Lower leg skin (tissue), 4 donors: ENCODE data around the gene BUB3. TPM values are rescaled to one million over a fixed set of nuclear protein-coding genes. Genes with fewer than 3 reads are reported as not detected.

Experiments used
- DNase-seq, 2 donors: peaks; one replicate each; pipeline ENCODE4 v3.0.0-alpha.2; 2019; ENCODE audit warnings: low spot score in 2 of 2
- H3K4me3 ChIP-seq: fragments of 200-600 bp; sonication (generic); 2 replicates; pipeline ENCODE4 v1.5.1; 2017; ENCODE audit warnings: mild to moderate bottlenecking, low read depth; ENCODE audit not compliant: poor library complexity, severe bottlenecking
- CTCF ChIP-seq, 3 donors: fragments of 450-650 bp; IDR thresholded peaks; one replicate each; pipeline ENCODE4 v1.5.1; 2016; ENCODE audit warnings: antibody characterized with exemption in 3 of 3, mild to moderate bottlenecking in 3 of 3, moderate library complexity in 2 of 3
- POLR2A ChIP-seq, 2 donors: fragments of 450-650 bp; IDR thresholded peaks; one replicate each; pipeline ENCODE4 v1.6.1; 2016 to 2017; ENCODE audit warnings: antibody characterized with exemption in 2 of 2, mild to moderate bottlenecking in 1 of 2, moderate library complexity in 1 of 2
- WGBS, 2 donors: methylation state at CpG; one replicate each; pipeline ENCODE4 v1.1.5; 2018; 5-methylcytosine and 5-hydroxymethylcytosine counted together
- intact Hi-C: fragments of 100-400 bp; cut with DNase I; formaldehyde crosslinking; loops from one replicate; pipeline ENCODE4 v1.15.0; 2023; ENCODE audit warnings: low total_unique reads
- total RNA-seq, 4 donors: library from RNA; depleted of rRNA; stranded (reverse); fragments of >200 nt; gene quantifications; one replicate each; pipeline ENCODE4 v1.1.0, GENCODE V29; 2016

BUB3 gene
- total RNA-seq, 4 donors from 2014 or later = 75.7 to 125 (median 102) TPM

GRCh38 chr10:123180101-123181090 is 26.2 kb downstream of the BUB3 start:
- intact Hi-C loops = no loop called here
- TF ChIP-seq POLR2A (IDR thresholded peaks at IDR 0.05) (no peak), CTCF (IDR thresholded peaks at IDR 0.05) (no peak)
- no peak overlapping the region for H3K4me3 ChIP-seq
- DNase-seq = no peak
- 86 to 89% methylated on average over 7 of the region's 7 CpGs for WGBS, 2 donors

- TF ChIP-seq CTCF (IDR thresholded peaks at IDR 0.05) = no peak
- no peak for TF ChIP-seq POLR2A (IDR thresholded peaks at IDR 0.05)
- intact Hi-C loops = no loop called here
- H3K4me3 ChIP-seq = no peak overlapping the region
- no peak for DNase-seq
- WGBS, 2 donors = 98 to 99% methylated on average over 2 of the region's 2 CpGs
These were observed 29.5 kb downstream of the BUB3 start for GRCh38 chr10:123183724-123184123.

- intact Hi-C loops = no loop called here
- no peak overlapping the region for H3K4me3 ChIP-seq
- 97 to 99% methylated on average over 5 of the region's 5 CpGs for WGBS, 2 donors
- no peak for DNase-seq
- no peak for TF ChIP-seq POLR2A (IDR thresholded peaks at IDR 0.05)
- no peak for TF ChIP-seq CTCF (IDR thresholded peaks at IDR 0.05)
These were observed 33.6 kb downstream of the BUB3 start for GRCh38 chr10:123187781-123188180.

GRCh38 chr10:123191886-123192285 is 37.7 kb downstream of the BUB3 start:
- no peak overlapping the region for H3K4me3 ChIP-seq
- intact Hi-C loops = no loop called here
- TF ChIP-seq POLR2A (IDR thresholded peaks at IDR 0.05) (no peak), CTCF (IDR thresholded peaks at IDR 0.05) (no peak)
- WGBS, 2 donors = 60 to 62% methylated on average over 8 of the region's 8 CpGs
- DNase-seq = no peak

GRCh38 chr10:123194056-123194455 is 39.9 kb downstream of the BUB3 start:
- WGBS, 2 donors = 89 to 96% methylated on average over 9 of the region's 9 CpGs
- no peak for TF ChIP-seq POLR2A (IDR thresholded peaks at IDR 0.05)
- TF ChIP-seq CTCF (IDR thresholded peaks at IDR 0.05) = no peak
- intact Hi-C loops = no loop called here
- DNase-seq = no peak
- no peak overlapping the region for H3K4me3 ChIP-seq
